ENCODE measurements around the gene FUOM. TPM values are rescaled to one million over a fixed set of nuclear protein-coding genes. Genes with fewer than 3 reads are reported as not detected.

The FUOM gene
- total and polyA plus RNA-seq, 2 experiments from 2014 or later: 30.8 to 33.9 TPM

DNA sequence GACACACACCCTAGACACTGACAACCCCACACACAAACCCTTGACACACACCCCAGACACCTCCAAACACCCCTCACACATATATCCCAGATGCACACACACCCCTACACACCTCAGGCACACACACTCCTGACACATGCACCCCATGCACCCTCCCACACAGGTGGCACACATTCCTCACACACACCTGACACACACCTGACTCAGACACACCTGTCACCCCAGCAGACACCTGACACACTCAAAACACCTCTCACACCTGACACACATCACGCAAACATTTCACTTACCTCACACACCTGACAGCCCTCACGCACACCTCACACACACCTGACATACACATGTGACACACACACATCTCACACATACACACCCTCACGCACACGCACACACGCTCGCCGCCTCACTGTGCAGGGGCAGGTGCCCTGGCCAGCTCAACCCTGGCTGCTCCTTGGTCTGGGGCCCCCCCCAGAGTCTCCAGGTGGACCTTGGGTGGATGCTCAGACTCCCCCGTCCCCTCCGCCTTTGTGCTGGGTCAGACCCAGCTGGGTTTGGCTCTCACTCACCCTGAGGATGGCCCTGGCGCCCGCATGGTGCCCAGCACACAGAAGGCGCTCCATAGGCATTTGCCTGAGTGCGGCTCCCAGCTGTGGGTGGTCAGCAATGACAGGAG lies 18.0 kb downstream of the FUOM start (continued):
- TF ChIP-seq JUNB (IDR thresholded peaks at IDR 0.05; ENCODE audit: unreplicated experiment) (no peak), CTCF (conservative IDR thresholded peaks at IDR 0.05; ENCODE audit: low read depth in 2 of 2) (no peak), ETS1 (IDR thresholded peaks at IDR 0.05) (no peak), STAT1 (IDR thresholded peaks at IDR 0.05; ENCODE audit: unreplicated experiment) (no peak), NANOG (IDR thresholded peaks at IDR 0.05; ENCODE audit: borderline replicate concordance) (no peak), ZNF114 (CRISPR knock-in tag; IDR thresholded peaks at IDR 0.05) (no peak), CREB1 (CRISPR knock-in tag; IDR thresholded peaks at IDR 0.05; ENCODE audit: low read depth) (no peak)

GRCh38 chr10:133338080-133339071 lies 19.4 kb downstream of the FUOM start:
- no peak overlapping the region for H2AFZ ChIP-seq
- peaks cover 29% of the 10 kb centered on the region for H3K27me3 Mint-ChIP-seq (ENCODE audit: insufficient read depth, low read depth, poor library complexity)
- H4K20me1 ChIP-seq (replicated peaks; ENCODE audit: insufficient read depth): no peaks in the 10 kb centered on the region
- no peaks in the 10 kb centered on the region for H3K4me1 ChIP-seq (ENCODE audit: insufficient read depth)
- 0 out of 2 replicates have a peak, but pooled peaks cover 3% of the 10 kb centered on the region for H3F3A ChIP-seq (replicated peaks; ENCODE audit: low read depth)
- H3K4me1 Mint-ChIP-seq: peaks cover 5% of the 10 kb centered on the region
- no peak overlapping the region for H3K27ac Mint-ChIP-seq
- no peak overlapping the region for H3K4me2 ChIP-seq
- peaks cover 12% of the 10 kb centered on the region for H3K9me3 Mint-ChIP-seq
- no peaks in the 10 kb centered on the region for H3K79me2 ChIP-seq (replicated peaks; ENCODE audit: insufficient read depth)
- no peak overlapping the region for H3K4me3 ChIP-seq
- H3K9me2 ChIP-seq (ENCODE audit: insufficient read depth): no peaks in the 10 kb centered on the region
- ATAC-seq (no peak), DNase-seq (ENCODE audit: low spot score) (no peak)
- no peaks in the 10 kb centered on the region; the same call in 2 of the 3 replicates for H3K36me3 Mint-ChIP-seq (ENCODE audit: low read depth)
- TF ChIP-seq CREB1 (CRISPR knock-in tag; IDR thresholded peaks at IDR 0.05; ENCODE audit: low read depth) (no peak), EZH2 (IDR thresholded peaks at IDR 0.05; ENCODE audit: low read depth, unreplicated experiment) (no peak), ETS1 (IDR thresholded peaks at IDR 0.05) (no peak), EZH2phosphoT487 (IDR thresholded peaks at IDR 0.05; ENCODE audit: unreplicated experiment) (no peak), POLR2AphosphoS5 (IDR thresholded peaks at IDR 0.05; ENCODE audit: low read depth) (no peak), REST (IDR thresholded peaks at IDR 0.05; ENCODE audit: unreplicated experiment) (no peak), STAT1 (IDR thresholded peaks at IDR 0.05; ENCODE audit: unreplicated experiment) (no peak)
- H3K4me3 Mint-ChIP-seq: no peak overlapping the region
- peaks cover 38% of the 10 kb centered on the region for H3K27me3 ChIP-seq (ENCODE audit: insufficient read depth)
- no peak overlapping the region for H3K27ac ChIP-seq (ENCODE audit: low read depth)
- H3K36me3 ChIP-seq (ENCODE audit: insufficient read depth): no peaks in the 10 kb centered on the region

Measured in GM23338 (cell line).